ENCODE measurements around the gene VRK1. TPM values are rescaled to one million over a fixed set of nuclear protein-coding genes. Genes with fewer than 3 reads are reported as not detected.

Gene VRK1
- total and polyA plus RNA-seq, 10 of the 15 experiments (the other 5 are each of a cell fraction or from before 2014, with no cell fraction given), result 50.9 to 137 (median 84.7) TPM

- 0 out of 2 replicates have a peak, but pooled peaks have one; percentile 18 for TF ChIP-seq ZNF687 (IDR thresholded peaks at IDR 0.05)
- TF ChIP-seq RAD51 (IDR thresholded peaks at IDR 0.05), result no peak
- TF ChIP-seq BCL3 (IDR thresholded peaks at IDR 0.05; ENCODE audit: borderline replicate concordance, insufficient read depth, low read depth, low read length, poor library complexity, severe bottlenecking), result no peak
- TF ChIP-seq DPF2 (IDR thresholded peaks at IDR 0.05), result no peak; the same call in none of the 2 replicates
- no peak for TF ChIP-seq MTA3 (IDR thresholded peaks at IDR 0.05; ENCODE audit: borderline replicate concordance, low read length)
- TF ChIP-seq ZSCAN29 (IDR thresholded peaks at IDR 0.05), result no peak
- TF ChIP-seq MLLT1 (IDR thresholded peaks at IDR 0.05), result no peak
- TF ChIP-seq SMAD1 (IDR thresholded peaks at IDR 0.05; ENCODE audit: low read depth, partially characterized antibody), result no peak
- peak; percentile 84 for TF ChIP-seq POLR2A (IDR thresholded peaks at IDR 0.05; ENCODE audit: low read depth, low read length)
- peak; percentile 12; the same call in 1 of the 2 replicates for TF ChIP-seq PKNOX1 (IDR thresholded peaks at IDR 0.05)
- TF ChIP-seq CTCF (IDR thresholded peaks at IDR 0.05 in 2 of 3, conservative IDR thresholded peaks at IDR 0.05 in 1 of 3; ENCODE audit: control insufficient read depth in 2 of 3, extremely low read depth in 1 of 3, insufficient read depth in 1 of 3, low read depth in 3 of 3, low read length in 3 of 3), result no peak
- no peak for TF ChIP-seq HDAC2 (IDR thresholded peaks at IDR 0.05)
- no peak for TF ChIP-seq RAD21 (IDR thresholded peaks at IDR 0.05; ENCODE audit: insufficient read depth, low read depth, low read length)
- no peak for TF ChIP-seq FOXM1 (IDR thresholded peaks at IDR 0.05; ENCODE audit: low read depth, low read length)
- TF ChIP-seq SMAD5 (IDR thresholded peaks at IDR 0.05; ENCODE audit: low read depth), result no peak
- TF ChIP-seq TCF7 (IDR thresholded peaks at IDR 0.05; ENCODE audit: borderline replicate concordance), result no peak
- peak; percentile 72 for TF ChIP-seq IRF3 (IDR thresholded peaks at IDR 0.05)
- TF ChIP-seq TCF3 (IDR thresholded peaks at IDR 0.05; ENCODE audit: borderline replicate concordance, insufficient read depth, low read depth, low read length), result no peak
- TF ChIP-seq SREBF1 (IDR thresholded peaks at IDR 0.05; ENCODE audit: low read length), result peak; percentile 86
- peak; percentile 85 for TF ChIP-seq CREM (IDR thresholded peaks at IDR 0.05; ENCODE audit: low read depth)
Observed at GRCh38 chr14:96796851-96797581, at the start of gene VRK1 (continued).

All from GM12878 (cell line).